HG03342 (cell line): ENCODE results near the gene PIM3.

Source experiments
- ATAC-seq: cut with Tn5 transposase; IDR thresholded peaks from one replicate; pipeline ENCODE4 v1.9.1; 2021; ENCODE audit warnings: mild to moderate bottlenecking, moderate library complexity; ENCODE audit not compliant: unreplicated experiment

The PIM3 gene

DNA sequence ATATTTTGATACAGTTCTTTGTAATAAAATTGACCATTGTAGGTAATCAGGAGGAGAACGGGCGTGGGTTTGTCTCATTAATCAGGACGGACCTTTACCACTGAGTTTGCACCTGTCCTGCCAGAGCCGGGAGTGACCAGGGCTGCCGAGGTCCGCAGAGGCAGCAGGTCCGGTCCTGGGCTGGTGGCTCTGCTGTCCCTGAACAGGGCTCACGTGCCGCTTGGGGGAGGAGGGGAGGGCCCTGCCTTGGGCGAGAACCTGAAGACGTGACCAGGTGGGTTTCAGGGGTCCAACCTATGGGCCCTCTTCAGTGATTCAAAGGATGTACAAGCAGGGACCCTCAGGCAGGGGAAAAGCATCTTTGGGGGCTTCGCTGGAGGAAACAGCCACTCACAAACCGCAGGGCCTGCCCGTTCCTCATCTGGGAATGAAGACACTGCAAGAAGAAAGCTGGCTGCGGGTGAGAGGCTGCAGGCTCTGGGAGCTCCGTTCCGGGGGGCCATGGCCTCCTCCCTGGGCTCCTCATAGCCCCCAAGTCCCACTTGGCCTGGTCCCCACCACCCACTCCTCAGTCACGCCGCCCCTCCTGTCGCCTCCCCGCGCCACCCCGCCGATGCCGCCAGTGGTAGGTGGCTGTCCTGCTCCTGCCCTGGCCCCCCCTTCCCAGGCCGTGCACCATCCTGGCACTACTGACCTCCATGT, 32.9 kb upstream of the PIM3 start:
- ATAC-seq = no peak

DNA sequence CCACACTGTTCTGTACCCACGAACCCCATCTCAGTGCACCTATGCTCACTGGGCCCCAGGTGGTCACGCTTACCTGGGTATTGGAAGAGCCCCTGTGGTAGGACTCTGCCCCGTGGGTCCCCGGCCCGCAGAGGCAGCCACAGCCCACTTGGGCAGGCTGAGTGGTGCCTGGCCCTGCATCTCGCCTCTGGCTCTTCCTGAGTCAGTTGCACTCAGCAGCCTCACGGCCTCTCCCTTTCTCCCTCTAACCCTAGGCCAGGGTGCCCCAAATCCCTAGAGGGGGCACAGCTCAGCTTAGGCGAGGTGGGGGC, 32.4 kb upstream of the PIM3 start:
- ATAC-seq = no peak

DNA sequence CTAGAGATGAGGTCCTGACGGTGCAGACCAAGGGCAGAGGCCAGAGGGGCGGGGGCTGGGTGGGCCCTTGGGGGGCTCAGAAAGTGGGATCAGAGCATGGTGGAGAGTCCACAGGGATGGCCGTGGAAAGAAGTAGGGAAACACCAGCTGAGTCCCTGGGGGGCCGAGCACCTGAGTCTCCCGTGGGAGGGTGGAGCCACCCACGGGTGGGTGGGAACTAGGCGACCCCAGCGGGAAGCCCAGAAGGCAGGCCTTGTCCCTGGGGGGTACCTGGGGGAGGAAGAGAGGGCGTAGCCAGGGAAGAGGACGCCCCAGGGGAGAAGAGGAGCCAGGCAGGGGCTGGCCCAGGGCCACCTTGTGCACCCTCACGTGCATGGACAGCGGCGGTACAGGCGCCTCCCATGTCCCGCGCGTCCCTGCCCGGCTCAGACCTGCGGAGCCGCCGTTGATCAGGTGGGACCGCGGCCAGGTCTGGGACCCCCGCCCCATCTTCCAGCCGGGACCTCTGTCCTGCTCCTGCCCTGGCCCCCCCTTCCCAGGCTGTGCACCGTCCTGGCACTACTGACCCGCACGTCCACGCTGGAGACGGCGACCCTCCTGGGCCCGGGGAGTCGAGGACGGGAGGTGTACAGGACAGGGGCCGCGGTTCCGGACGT, 31.9 kb upstream of the PIM3 start:
- ATAC-seq = no peak

DNA sequence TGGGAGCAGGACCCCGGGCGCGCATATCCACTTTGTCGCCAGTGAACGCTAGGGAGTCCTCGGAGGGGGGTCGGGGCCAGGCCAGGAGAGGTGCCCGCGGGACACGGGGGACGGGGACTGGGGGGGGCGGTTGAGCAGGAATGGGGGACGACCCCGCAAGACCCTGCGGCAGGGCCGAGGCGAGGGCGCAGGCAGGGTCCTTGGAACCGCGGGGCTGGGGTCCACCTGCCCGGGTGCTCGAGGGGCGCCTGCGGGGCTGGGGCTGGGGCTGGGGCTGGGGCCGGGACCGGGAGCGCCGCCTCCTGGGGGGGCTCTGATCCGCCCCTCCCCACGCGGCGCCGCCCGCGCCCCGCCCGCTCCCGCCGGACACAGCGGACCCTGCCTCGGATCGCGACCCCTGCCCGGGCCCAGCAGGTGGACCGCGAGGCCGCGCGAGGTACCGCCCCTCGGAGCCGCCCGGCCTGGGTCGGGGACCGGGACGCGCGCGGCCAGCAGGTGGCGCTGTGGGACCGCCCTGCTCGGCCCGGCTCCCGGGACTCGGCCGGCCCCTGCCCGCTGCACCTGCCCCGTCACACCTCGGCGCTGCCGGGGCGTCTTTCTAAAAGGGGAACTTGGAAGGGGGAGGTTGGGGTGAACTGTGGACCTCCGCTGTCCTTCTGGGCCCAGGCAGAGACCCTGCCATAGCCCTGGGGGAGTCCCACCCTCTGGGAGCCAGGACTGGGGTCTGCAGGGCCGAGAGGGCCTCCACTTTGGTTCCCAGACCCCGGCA, 31.2 kb upstream of the PIM3 start:
- no peak for ATAC-seq

DNA sequence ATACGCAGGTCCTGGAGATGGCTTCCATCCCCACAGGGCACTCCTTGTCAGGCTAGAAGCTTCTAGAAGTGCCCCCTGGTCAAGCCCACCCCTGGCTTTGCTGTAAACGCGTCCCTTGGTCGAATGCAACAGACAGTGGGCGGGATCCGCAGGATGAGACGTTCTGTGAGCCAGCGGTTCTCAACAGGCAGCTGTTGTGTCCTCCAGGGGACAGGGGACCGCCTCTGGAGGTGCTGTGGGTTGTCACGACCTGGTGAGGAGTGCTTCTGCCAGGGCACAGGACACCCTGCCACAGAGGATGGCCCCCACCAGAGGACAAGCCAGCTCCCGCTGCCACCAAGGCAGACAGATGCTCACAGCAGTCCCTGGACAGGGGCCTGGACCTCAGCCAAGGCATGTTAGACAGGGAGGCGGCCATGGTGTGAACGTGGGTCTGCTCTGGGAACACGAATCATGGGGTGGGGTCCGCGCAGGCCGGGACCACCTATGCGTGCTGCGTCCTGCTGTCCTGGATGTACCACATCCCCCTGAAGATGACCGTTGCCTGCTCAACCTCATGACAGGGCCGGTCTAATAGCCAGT, 30.5 kb upstream of the PIM3 start:
- ATAC-seq = no peak

DNA sequence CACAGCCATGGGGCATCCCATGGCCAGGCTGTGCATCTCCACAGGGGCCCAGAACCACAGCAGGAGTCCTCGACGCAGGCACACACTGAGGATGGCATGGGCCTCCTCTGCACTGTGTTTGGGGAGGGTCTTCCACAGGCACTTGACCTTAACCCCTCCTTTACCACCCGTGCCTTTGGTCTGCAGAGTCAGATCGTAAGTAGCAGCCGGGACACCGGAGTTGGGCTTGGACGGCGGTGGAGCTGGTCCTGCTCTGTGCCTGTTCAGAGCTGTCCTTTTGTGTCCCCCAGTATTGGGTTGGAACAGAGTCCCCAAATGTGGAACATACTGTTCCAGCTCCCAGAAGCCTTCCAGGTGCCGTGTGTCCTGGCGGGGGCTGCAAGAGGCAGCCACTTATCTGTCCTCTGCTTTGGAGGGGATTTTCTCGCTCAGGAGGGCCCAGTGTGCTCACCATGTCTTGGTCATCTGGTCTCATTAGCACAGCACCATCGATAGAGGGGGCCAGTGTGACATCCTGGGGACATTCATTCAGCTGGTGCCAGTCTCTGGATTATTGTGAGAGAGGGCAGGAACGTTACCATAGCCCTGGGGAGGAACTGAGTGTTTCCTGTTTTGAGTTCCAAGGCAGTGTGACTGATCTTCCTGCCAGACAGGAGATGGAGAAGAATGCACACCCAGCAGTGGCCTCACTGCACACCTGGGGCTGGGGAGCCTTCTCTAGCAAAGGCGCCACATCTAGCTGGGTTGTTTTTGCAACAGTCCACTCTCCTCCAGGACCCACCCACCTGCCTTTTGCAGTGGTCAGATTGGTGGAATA, 29.8 kb upstream of the PIM3 start:
- ATAC-seq = no peak

DNA sequence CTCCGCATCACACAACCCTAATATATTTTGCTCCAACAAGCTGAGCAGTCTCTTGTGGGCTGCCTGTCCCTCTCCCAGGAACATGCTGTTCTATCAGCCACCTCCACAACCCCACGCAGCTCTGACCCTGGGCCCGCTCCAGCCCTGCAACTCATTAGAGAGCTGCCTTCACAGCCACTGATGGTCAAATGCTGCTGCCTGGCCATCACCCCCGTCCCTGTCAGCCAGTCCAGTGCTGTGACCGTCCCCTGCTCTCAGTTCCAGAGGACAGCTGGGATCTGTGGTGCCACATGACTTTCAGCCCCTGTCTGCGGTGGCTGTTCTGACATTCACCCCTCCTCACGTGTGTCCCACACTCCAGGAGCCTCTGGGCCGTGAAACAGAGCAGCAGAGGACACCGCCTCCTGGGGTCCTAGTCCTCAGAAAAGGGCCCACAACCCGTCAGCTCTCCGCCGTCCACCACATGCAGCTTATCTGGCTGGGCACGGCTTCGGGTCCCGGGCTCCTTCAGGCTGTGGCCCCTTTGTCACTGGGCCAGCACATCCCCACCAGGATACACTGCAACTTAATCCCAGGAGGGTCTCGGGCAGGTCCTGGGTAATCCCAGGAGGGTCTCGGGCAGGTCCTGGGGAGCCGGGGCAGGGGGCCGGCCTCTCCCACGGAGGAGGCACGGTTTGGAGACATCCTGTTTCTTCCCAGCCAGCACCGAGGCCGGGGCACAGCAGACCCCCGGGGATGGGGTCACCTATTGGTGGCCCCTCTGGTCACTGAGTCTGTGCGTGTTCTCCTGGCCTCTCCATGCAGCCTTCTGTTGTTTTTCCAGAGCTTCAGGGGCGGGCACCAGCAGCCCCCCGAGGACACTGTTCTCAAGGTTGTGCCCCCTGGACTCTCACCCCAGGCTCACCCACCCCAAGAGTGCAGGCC, 27.1 kb upstream of the PIM3 start:
- no peak for ATAC-seq

DNA sequence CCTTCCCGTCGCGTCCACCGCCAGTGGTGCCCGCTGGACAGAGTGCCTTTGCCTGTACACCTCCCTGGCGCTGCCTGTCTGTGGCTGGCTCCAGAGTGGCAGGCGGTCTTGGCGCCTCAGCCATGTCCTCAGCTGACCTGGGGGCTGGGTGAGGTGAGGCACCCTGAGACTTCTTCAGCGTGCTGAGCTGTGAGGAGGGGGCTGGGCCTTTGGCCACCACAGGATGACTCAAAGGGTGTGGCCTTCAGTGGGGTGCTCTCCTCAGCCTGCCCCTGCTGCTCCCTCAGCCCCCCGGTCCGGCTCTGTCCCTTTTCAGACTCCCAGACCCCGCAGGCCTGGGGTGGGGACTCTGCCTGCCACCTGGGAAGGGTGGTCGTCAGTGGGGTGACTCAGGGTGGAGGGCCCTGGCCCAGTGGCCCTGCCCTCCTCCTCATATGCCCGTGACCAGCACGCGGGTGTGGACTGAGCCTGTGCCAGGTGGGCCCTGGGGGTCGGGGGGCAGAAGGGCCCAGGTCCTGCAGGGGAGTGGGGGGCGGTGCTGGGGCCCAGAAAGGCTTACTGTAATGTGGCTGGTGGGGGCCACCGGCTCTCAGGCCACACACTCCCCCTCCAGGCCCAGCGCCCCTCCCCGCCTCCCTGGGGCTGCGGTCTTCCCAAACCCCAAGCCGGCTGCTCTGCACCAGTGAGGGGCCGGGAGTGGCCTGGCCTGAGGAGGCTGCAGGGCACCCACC, 26.2 kb upstream of the PIM3 start:
- ATAC-seq = no peak

DNA sequence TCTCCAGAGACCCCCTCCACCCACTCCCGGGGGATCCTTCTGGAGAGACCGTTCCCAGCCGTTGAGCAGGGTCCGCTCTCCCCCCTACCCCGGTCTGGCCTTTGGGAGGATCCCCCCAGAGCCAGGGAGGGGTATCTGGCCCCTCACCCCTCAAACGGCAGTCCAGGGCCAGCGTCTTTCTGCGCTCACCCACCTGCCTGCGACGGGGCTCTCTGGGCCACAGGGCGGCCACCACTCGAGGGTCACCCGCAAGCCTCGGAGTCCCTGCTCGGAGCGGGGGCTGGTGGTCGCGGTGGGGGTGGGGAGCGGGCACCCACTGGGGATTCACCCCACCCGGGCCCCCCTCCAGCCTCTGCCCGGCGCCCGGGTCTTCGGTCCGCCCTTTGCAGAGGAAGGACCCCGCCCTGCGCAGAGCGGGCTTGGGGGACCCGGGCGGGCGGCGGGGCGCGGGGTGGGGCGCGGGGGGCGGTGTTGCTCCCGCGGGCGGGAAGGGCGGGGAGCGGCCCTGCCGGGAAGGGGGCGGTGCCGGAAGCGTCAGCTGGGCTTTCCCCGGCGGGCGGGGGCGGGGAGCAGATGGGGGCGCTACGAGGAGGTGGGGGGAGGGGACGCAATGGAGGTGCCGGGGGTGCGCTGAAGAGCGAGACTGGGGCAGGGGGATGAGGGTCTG, 25.5 kb upstream of the PIM3 start:
- ATAC-seq = no peak

DNA sequence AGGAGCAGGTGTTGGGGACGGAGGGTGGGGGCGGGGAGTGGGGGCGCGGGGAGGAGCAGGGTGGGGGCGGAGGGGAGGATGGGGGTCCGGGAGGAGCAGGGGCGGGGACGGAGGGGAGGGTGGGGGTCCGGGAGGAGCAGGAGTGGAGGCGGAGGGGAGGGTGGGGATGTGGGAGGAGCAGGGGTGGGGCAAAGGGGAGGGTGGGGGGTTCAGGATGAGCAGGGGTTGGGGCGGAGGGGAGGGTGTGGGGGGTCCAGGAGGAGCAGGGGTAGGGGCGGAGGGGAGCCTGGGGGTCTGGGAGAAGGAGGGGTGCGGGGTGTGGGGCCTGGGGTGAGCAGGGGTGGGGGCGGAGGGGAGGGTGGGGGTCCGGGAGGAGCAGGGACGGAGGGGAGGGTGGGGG, 25.0 kb upstream of the PIM3 start:
- no peak for ATAC-seq

DNA sequence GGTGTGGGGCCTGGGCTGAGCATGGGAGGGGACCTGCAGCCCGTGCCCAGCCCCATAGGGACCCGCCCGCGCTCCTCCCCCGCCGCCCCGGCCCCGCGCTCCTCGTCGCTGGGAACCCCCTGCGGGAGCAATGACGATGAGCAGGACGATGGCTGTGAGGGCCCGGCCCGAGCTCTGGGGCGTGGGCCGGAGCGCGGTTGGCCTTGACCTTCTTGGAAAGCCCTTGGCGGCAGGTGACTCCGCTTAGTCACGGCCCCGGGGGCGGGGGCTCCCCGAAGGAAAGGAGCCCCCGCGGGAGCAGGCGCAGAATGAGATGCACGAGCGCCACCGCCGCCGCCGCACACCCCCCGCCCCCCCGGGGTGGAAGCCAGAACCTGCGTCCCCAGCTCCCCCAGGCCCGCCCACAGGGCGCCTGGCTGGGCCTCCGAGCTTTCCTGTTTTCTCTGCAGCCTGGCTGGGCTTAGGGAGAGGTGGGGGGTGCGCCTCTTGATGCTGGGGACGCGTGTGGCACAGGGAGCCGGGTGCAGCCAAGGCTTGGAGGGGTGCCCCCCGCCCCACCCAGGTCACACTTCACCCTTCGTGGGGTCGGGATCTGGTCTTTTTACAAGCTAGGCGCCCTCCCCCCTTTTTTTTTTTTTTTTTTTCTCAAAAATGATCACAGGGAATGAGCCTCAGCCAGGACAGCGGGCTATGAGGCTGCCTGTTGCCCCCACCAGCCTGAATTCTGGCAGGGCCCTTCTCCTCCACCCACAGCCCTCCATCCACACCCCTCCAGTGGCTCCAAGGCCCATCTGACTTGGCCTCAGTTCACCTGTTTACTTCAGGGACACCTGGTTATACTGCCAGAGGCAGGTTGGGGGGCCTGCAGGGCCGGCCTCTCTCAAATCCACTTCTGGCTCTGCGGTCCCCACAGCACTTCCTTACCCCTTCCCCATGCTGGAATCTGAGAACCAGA, 24.3 kb upstream of the PIM3 start:
- peak; percentile 62 for ATAC-seq

DNA sequence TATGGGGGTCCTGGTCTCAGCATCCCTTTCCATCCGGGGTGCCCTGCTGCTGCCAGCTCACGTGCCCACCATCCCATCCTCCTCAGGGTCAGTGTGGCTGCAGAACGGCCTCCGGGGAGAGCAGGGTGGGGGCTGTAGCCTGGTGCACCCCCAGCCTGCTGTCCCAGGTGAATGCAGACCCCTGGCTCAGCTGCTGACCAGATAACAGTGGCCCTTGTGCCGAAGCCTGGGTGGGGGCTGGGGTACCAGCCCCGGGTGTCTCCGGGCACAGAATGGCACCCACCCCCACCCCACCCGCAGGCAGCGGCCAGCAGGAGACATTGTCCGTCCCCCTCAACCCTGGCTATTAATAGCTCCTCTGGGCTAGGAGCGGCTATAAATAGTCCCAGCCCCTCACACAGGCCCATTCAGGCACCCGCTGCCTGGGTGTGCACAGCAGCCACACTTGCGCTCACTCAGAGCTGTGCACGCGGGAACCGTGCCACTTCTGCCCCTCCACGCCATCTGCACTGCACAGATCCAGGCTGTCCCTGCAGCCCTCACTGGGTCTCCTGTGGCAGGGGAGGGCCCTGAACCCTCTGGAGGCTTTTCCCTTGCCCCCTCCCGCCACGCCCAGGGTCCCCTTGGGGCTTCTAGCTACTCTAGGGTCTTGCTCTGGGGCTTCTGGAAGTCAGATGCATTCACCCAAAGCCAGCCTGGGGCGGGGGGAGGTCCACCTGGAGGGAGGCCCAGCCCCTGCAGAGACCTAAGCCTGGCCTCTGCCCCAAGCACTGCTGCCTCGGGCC, 23.4 kb upstream of the PIM3 start:
- ATAC-seq = no peak

DNA sequence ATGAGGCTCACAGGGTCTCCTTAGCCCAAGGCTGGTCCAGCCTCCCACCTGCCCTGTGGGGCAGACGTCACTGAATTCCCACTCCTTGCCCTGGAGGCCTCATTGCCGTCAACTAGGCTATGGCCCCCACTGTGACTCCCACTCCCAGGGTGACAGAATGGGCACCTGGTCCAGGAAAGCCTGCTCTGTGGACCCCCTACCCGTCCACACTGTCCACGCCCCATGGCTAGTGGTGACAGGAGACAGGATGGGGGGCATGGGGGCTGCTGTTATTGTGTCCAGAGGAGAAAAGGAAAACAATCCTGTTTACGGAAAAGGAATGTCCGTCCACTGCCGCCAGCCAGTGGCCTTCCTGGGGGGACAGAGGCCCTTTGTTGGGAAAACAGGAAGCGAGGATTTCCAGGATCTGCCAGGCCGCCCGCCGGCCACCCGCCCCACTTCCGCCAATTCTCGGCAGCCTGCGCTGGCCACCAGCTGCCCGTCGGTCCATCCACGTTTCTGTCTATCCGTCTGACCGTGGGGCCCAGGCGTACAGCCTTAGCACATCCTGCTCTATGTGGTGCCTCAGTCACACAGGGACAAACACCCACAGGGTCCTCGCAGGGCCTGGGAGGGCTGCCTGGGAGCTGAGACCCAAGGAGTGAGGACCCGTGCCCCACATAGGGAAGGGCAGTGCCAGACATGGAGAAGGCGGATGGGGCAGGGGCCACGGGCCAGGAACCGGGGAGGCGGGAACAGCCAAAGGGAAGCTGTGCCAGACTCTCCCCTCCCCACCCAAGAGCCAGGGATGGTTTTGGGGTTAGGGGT, 22.6 kb upstream of the PIM3 start:
- ATAC-seq = no peak

DNA sequence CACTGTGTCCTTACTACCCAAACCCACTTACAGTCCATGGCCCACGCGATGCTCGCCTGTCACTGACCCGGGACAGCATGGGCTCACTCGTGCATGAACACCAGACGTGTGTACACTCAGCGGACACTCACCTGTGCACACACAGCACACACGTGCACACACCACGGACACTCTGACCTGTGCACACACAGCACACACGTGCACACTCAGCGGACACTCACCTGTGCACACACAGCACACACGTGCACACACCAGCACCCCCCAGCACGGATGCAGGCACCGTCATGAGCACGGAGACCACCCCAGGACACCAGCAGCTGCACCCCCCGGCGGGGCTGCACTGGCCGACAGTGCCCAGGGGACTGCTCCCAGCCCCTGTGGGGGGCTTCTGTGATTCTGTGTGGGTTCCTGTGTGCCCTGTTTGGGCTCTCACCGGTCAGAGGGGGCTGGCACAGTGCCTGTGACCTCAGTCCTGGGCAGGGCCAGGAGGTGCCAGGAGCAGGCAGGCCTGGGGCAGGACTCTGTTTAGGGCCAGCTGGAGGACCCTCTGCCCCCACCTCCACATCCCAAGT, 21.9 kb upstream of the PIM3 start:
- no peak for ATAC-seq

DNA sequence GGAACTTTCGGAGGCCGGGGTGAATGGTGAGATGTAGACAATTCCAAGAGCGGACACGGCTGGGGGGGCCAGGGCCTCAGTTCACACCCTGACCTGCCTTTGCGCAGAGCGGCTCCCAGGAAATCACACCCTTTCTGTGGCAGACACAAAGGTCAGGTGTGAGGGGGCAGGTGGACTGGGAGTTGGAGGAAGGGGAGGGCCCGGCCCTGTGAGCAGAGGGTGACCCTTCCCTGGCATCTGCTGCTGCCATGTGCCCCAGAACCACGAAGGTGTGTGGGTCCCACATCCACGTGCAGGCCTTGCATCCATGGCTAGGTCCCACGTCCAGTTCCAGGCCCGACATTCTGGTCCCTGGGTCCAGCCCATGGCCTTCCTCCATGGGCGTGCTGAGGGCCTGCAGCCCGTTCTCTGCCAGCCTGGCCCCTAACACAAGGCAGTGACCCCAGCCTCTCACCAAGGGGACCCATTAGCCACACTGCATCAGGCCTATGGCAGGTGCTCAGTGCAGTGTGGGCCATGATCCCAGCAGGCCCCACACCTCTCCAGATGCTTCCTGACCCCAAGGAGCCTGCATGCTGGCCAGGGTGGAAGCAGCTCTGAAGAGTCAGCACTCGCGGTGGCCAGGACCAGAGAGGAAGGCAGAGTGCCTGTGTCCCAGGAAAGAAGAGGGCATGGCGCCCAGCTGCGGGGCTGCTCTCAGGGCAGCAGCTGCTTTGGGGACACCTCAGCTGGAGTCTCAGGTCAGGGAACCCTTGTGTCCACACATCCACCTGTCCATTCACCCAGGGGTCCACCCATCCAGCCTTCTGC, 18.9 kb upstream of the PIM3 start:
- ATAC-seq = no peak
